SK-N-MC (cell line): ENCODE results near the gene CACNA1A.

ENCODE experiments used
- DNase-seq: peaks from one replicate; pipeline ENCODE4 v3.0.0-alpha.2; 2011; ENCODE audit warnings: low read depth, low spot score
- H3K27ac ChIP-seq: fragments of 200-600 bp; sonication (generic); 2 replicates; pipeline ENCODE4 v1.5.1; 2016; ENCODE audit warnings: mixed run types
- H3K36me3 ChIP-seq: fragments of 200-600 bp; sonication (generic); 2 replicates; pipeline ENCODE4 v1.6.1; 2017; ENCODE audit warnings: antibody characterized with exemption, low read length, mixed read lengths; ENCODE audit not compliant: insufficient read depth
- H3K4me3 ChIP-seq: fragments of 200-600 bp; sonication (generic); 2 replicates; pipeline ENCODE4 v1.5.1; 2016
- H3K9ac ChIP-seq: fragments of 200-600 bp; sonication (generic); 2 replicates; pipeline ENCODE4 v1.8.0; 2017; ENCODE audit warnings: mixed run types, mixed read lengths; ENCODE audit not compliant: insufficient read length
- H3K9me3 ChIP-seq: fragments of 200-600 bp; sonication (generic); 2 replicates; pipeline ENCODE4 v1.6.1; 2017; ENCODE audit warnings: low read depth, mild to moderate bottlenecking, antibody characterized with exemption, low read length, moderate library complexity, mixed read lengths
- EZH2 ChIP-seq: fragments of 200-600 bp; sonication (generic); IDR thresholded peaks from one replicate; pipeline ENCODE4 v1.6.1; 2017; ENCODE audit warnings: antibody characterized with exemption
- FOXP2 ChIP-seq: optimal IDR thresholded peaks from 2 replicates; pipeline ENCODE3; 2011; ENCODE audit warnings: mild to moderate bottlenecking, moderate library complexity; ENCODE audit not compliant: insufficient read depth; ENCODE audit errors: extremely low read length, control extremely low read depth
- POLR2AphosphoS5 ChIP-seq: IDR thresholded peaks from 2 replicates; pipeline ENCODE4 v1.6.1; 2012; ENCODE audit warnings: mild to moderate bottlenecking, low read depth, low read length, borderline replicate concordance

The CACNA1A gene

GRCh38 chr19:13229246-13229645, 277.0 kb downstream of the CACNA1A start:
- no peak overlapping the region for H3K4me3 ChIP-seq
- no peak overlapping the region for H3K9ac ChIP-seq
- TF ChIP-seq EZH2 = no peak
- TF ChIP-seq FOXP2 = no peak
- TF ChIP-seq POLR2AphosphoS5 = no peak
- H3K27ac ChIP-seq = no peak overlapping the region
- DNase-seq = no peak
- no peaks in the 10 kb centered on the region for H3K36me3 ChIP-seq
- H3K9me3 ChIP-seq = no peaks in the 10 kb centered on the region

- no peak for DNase-seq
- H3K9me3 ChIP-seq = no peaks in the 10 kb centered on the region
- no peak overlapping the region for H3K27ac ChIP-seq
- TF ChIP-seq FOXP2 = no peak
- no peak overlapping the region for H3K9ac ChIP-seq
- H3K36me3 ChIP-seq = no peaks in the 10 kb centered on the region
- H3K4me3 ChIP-seq = no peak overlapping the region
These were observed 277.7 kb downstream of the CACNA1A start for GRCh38 chr19:13228561-13228960.

GRCh38 chr19:13226983-13227382, 279.3 kb downstream of the CACNA1A start:
- Histone ChIP-seq H3K9me3 (no peaks in the 10 kb centered on the region), H3K9ac (no peak overlapping the region), H3K4me3 (no peak overlapping the region), H3K27ac (no peak overlapping the region), H3K36me3 (no peaks in the 10 kb centered on the region)
- no peak for TF ChIP-seq EZH2
- TF ChIP-seq FOXP2 = no peak
- TF ChIP-seq POLR2AphosphoS5 = no peak
- DNase-seq = no peak

- no peak overlapping the region for H3K4me3 ChIP-seq
These were observed 280.1 kb downstream of the CACNA1A start for GRCh38 chr19:13225973-13226865.

GRCh38 chr19:13225085-13225484, 281.2 kb downstream of the CACNA1A start:
- DNase-seq = no peak
- Histone ChIP-seq H3K27ac (no peak overlapping the region), H3K4me3 (no peak overlapping the region), H3K9ac (no peak overlapping the region), H3K36me3 (no peaks in the 10 kb centered on the region), H3K9me3 (no peaks in the 10 kb centered on the region)
- TF ChIP-seq EZH2 (no peak), FOXP2 (no peak), POLR2AphosphoS5 (no peak)

More at GRCh38 chr19:13225973-13226865, 280.1 kb downstream of the CACNA1A start:
- no peak for DNase-seq
- Histone ChIP-seq H3K9me3 (no peaks in the 10 kb centered on the region), H3K27ac (no peak overlapping the region), H3K9ac (no peak overlapping the region), H3K36me3 (no peaks in the 10 kb centered on the region)
- TF ChIP-seq FOXP2 (no peak), POLR2AphosphoS5 (no peak), EZH2 (no peak)

- no peaks in the 10 kb centered on the region for H3K9me3 ChIP-seq
- H3K36me3 ChIP-seq = no peaks in the 10 kb centered on the region
- H3K4me3 ChIP-seq = no peak overlapping the region
- H3K9ac ChIP-seq = no peak overlapping the region
- TF ChIP-seq POLR2AphosphoS5 (no peak), FOXP2 (no peak), EZH2 (no peak)
- DNase-seq = no peak
- H3K27ac ChIP-seq = no peak overlapping the region
These were observed 285.4 kb downstream of the CACNA1A start for GRCh38 chr19:13220847-13221246.

- no peaks in the 10 kb centered on the region for H3K36me3 ChIP-seq
- H3K4me3 ChIP-seq = no peak overlapping the region
- H3K9ac ChIP-seq = no peak overlapping the region
- no peak for DNase-seq
- no peak overlapping the region for H3K27ac ChIP-seq
- TF ChIP-seq POLR2AphosphoS5 (no peak), EZH2 (no peak), FOXP2 (no peak)
- no peaks in the 10 kb centered on the region for H3K9me3 ChIP-seq
These were observed 290.5 kb downstream of the CACNA1A start for GRCh38 chr19:13215572-13216380.

GRCh38 chr19:13214036-13214730, 292.1 kb downstream of the CACNA1A start:
- no peaks in the 10 kb centered on the region for H3K9me3 ChIP-seq
- DNase-seq = no peak
- H3K27ac ChIP-seq = no peak overlapping the region
- TF ChIP-seq POLR2AphosphoS5 (no peak), FOXP2 (no peak), EZH2 (no peak)
- H3K9ac ChIP-seq = no peak overlapping the region
- H3K36me3 ChIP-seq = no peaks in the 10 kb centered on the region
- H3K4me3 ChIP-seq = no peak overlapping the region
